Body of pancreas (tissue), 4 donors: ENCODE data around the gene RDH14. TPM values are rescaled to one million over a fixed set of nuclear protein-coding genes. Genes with fewer than 3 reads are reported as not detected.
A peak's percentile ranks its signal among the peaks of the same experiment; 100 is the strongest.

Experiments
- ATAC-seq: fragments of 150-250 bp; one replicate; pipeline ENCODE4 v1.9.1; 2016
- DNase-seq, 4 donors: peaks; one replicate each; pipeline ENCODE4 v3.0.0-alpha.2; 2019
- H3K27ac ChIP-seq, 4 donors: fragments of 200-600 bp; sonication (generic); 1 replicate in 3 of 4; 2 replicates in 1 of 4; pipeline versions ENCODE4 v1.5.1 to v1.6.1; 2016 to 2019; ENCODE audit warnings: mild to moderate bottlenecking in 1 of 4, mixed read lengths in 1 of 4, moderate library complexity in 1 of 4
- H3K27me3 ChIP-seq, 2 donors: fragments of 200-600 bp; sonication (generic); one replicate each; pipeline ENCODE4 v1.6.0; 2016; ENCODE audit warnings: mild to moderate bottlenecking in 1 of 2
- H3K36me3 ChIP-seq, 2 donors: fragments of 200-600 bp; sonication (generic); replicated peaks in 1 of 2; 2 replicates each; pipeline ENCODE4 v1.5.1; 2016; ENCODE audit warnings: low read depth in 2 of 2; ENCODE audit not compliant: insufficient read depth in 1 of 2
- H3K4me1 ChIP-seq: fragments of 200-600 bp; sonication (generic); one replicate; pipeline ENCODE4 v1.6.0; 2016
- H3K4me3 ChIP-seq, 2 donors: fragments of 200-600 bp; sonication (generic); 1 replicate in 1 of 2; 2 replicates in 1 of 2; pipeline ENCODE4 v1.5.1; 2016 to 2019
- H3K9me3 ChIP-seq, 3 donors: fragments of 200-600 bp; sonication (generic); 1 replicate in 2 of 3; 2 replicates in 1 of 3; pipeline ENCODE4 v1.5.1; 2016
- CTCF ChIP-seq, 7 experiments: fragments of 450-650 bp in 4 of 7; fragments of 200-600 bp in 3 of 7; sonication (generic) in 3 of 7; IDR thresholded peaks; one replicate each; pipeline ENCODE4 v1.5.1; 2016 to 2019; ENCODE audit warnings: antibody characterized with exemption in 7 of 7
- POLR2A ChIP-seq, 3 donors: fragments of 450-650 bp; IDR thresholded peaks; one replicate each; pipeline ENCODE4 v1.6.1; 2016; ENCODE audit warnings: antibody characterized with exemption in 3 of 3, mild to moderate bottlenecking in 2 of 3
- WGBS, 2 donors: methylation state at CpG; one replicate each; pipeline ENCODE4 v1.1.5; 2017; 5-methylcytosine and 5-hydroxymethylcytosine counted together
- intact Hi-C: fragments of 100-400 bp; cut with DNase I; formaldehyde crosslinking; loops from one replicate; pipeline ENCODE4 v1.15.1; 2023
- total RNA-seq, 2 donors: library from RNA; depleted of rRNA; stranded (reverse); fragments of >200 nt; gene quantifications; one replicate each; pipeline ENCODE4 v1.1.0, GENCODE V29; 2016

The RDH14 gene
- total RNA-seq, 2 donors from 2014 or later = 11.9 to 18.4 TPM

- no peaks in the 10 kb centered on the region for H3K27me3 ChIP-seq
- no peaks in the 10 kb centered on the region for H3K9me3 ChIP-seq
- H3K36me3 ChIP-seq = no peaks in the 10 kb centered on the region
- 70 to 82% methylated on average over 2 of the region's 2 CpGs for WGBS, 2 donors
- H3K27ac ChIP-seq = no peak overlapping the region
- ATAC-seq (no peak), DNase-seq (no peak)
- intact Hi-C loops = loop anchor here (5.0 to 10.0 kb wide), 2 partner anchors 850 to 1337 kb away; no protein-coding TSS in a partner anchor
- no peaks in the 10 kb centered on the region for H3K4me1 ChIP-seq
- H3K4me3 ChIP-seq = no peak overlapping the region
- TF ChIP-seq POLR2A (IDR thresholded peaks at IDR 0.05) = no peak
- TF ChIP-seq CTCF (IDR thresholded peaks at IDR 0.05) = no peak
Observed at GRCh38 chr2:18525236-18525635, 35.2 kb downstream of the RDH14 start.

- DNase-seq (no peak), ATAC-seq (no peak)
- no peak overlapping the region for H3K27ac ChIP-seq
- no peaks in the 10 kb centered on the region for H3K4me1 ChIP-seq
- intact Hi-C loops = loop anchor here (10.0 kb wide), 1 partner anchor 852 kb away; no protein-coding TSS in a partner anchor
- no peak for TF ChIP-seq CTCF (IDR thresholded peaks at IDR 0.05)
- WGBS, 2 donors = 97% methylated on average over 2 of the region's 2 CpGs
- no peak overlapping the region for H3K4me3 ChIP-seq
- no peaks in the 10 kb centered on the region for H3K36me3 ChIP-seq
- no peaks in the 10 kb centered on the region for H3K9me3 ChIP-seq
- H3K27me3 ChIP-seq = no peaks in the 10 kb centered on the region
Observed at GRCh38 chr2:18522484-18523146, 37.8 kb downstream of the RDH14 start.

- no peak overlapping the region for H3K4me3 ChIP-seq
- DNase-seq = peak; percentile 76 to 87 (median 79)
Observed at GRCh38 chr2:18520451-18521425, 39.7 kb downstream of the RDH14 start.

GRCh38 chr2:18519914-18520450 lies 40.5 kb downstream of the RDH14 start:
- Histone ChIP-seq H3K36me3 (no peaks in the 10 kb centered on the region), H3K4me1 (no peaks in the 10 kb centered on the region), H3K27ac (no peak overlapping the region), H3K27me3 (no peaks in the 10 kb centered on the region), H3K9me3 (no peaks in the 10 kb centered on the region), H3K4me3 (no peak overlapping the region)
- WGBS, 2 donors = 39 to 49% methylated on average over 7 of the region's 7 CpGs
- no peak for TF ChIP-seq POLR2A (IDR thresholded peaks at IDR 0.05)
- TF ChIP-seq CTCF (IDR thresholded peaks at IDR 0.05) = no peak
- DNase-seq (no peak), ATAC-seq (no peak)
- intact Hi-C loops = loop anchor here (10.0 kb wide), 1 partner anchor 855 kb away; no protein-coding TSS in a partner anchor

More at GRCh38 chr2:18520451-18521425, 39.7 kb downstream of the RDH14 start:
- intact Hi-C loops = loop anchor here (10.0 kb wide), 1 partner anchor 854 kb away; no protein-coding TSS in a partner anchor
- Histone ChIP-seq H3K36me3 (no peaks in the 10 kb centered on the region), H3K27me3 (no peaks in the 10 kb centered on the region), H3K9me3 (no peaks in the 10 kb centered on the region), H3K27ac (no peak overlapping the region), H3K4me1 (no peaks in the 10 kb centered on the region)
- TF ChIP-seq POLR2A (IDR thresholded peaks at IDR 0.05) = no peak
- TF ChIP-seq CTCF (IDR thresholded peaks at IDR 0.05) = peak; percentile 83 to 91 (median 89)
- WGBS, 2 donors = 45 to 46% methylated on average over 14 to 16 of the region's 16 CpGs
- peak; percentile 85 for ATAC-seq
